A549 (cell line): ENCODE data around the gene LMNB1. TPM values are rescaled to one million over a fixed set of nuclear protein-coding genes. Genes with fewer than 3 reads are reported as not detected.
A peak's percentile ranks its signal among the peaks of the same experiment; 100 is the strongest.

Source experiments
- ATAC-seq, 2 experiments: fragments of 200-7000 bp in 1 of 2; fragments of >200 bp in 1 of 2; cut with Nextera tagmentation in 1 of 2; cut with Tn5 transposase in 1 of 2; 3 replicates each; pipeline versions ENCODE4 v1.8.0 to v1.9.1; 2018 to 2020; ENCODE audit warnings: mild to moderate bottlenecking in 1 of 2, moderate library complexity in 1 of 2
- CTCF ChIA-PET: fragments of 300-600 bp; sonication (Branson Sonifier 250); formaldehyde crosslinking; extraction: SDS; loops from one replicate; lab custom pipeline; 2021; ENCODE audit warnings: antibody characterized with exemption, inconsistent platforms; lab: Yijun Ruan, JAX
- POLR2A ChIA-PET: fragments of 350-600 bp; formaldehyde crosslinking; extraction: SDS; loops from one replicate; lab custom pipeline; 2021; ENCODE audit warnings: antibody characterized with exemption, inconsistent platforms; lab: Yijun Ruan, JAX
- DNase-seq, 2 experiments: peaks; one replicate each; pipeline versions ENCODE4 v3.0.0 to v3.0.0-alpha.2; 2011 to 2016; ENCODE audit warnings: low read depth in 1 of 2, low spot score in 1 of 2
- FAIRE-seq: peaks from 2 replicates; lab custom pipeline; 2011; peaks lifted over from hg19 to GRCh38; lab: Jason Lieb, UNC
- H3K27ac ChIP-seq, 2 experiments: fragments of >200 bp; sonication (Bioruptor Twin); formaldehyde crosslinking; 3 replicates each; pipeline ENCODE4 v1.5.1; 2016 to 2017
- H3K4me1 ChIP-seq: fragments of >200 bp; sonication (Bioruptor Twin); formaldehyde crosslinking; 3 replicates; pipeline ENCODE4 v1.6.1; 2016
- H3K4me2 ChIP-seq: fragments of >200 bp; sonication (Bioruptor Twin); formaldehyde crosslinking; 3 replicates; pipeline ENCODE4 v1.6.1; 2016
- H3K4me3 ChIP-seq: fragments of >200 bp; sonication (Bioruptor Twin); formaldehyde crosslinking; 3 replicates; pipeline ENCODE4 v1.5.1; 2016
- H3K9me3 ChIP-seq: fragments of >200 bp; sonication (Bioruptor Twin); formaldehyde crosslinking; 3 replicates; pipeline ENCODE4 v1.6.1; 2016
- BHLHE40 ChIP-seq: IDR thresholded peaks from 2 replicates; pipeline ENCODE4 v1.6.1; 2012; ENCODE audit warnings: low read depth, low read length, inconsistent platforms
- CBX2 ChIP-seq: fragments of 200-600 bp; sonication (generic); IDR thresholded peaks from 2 replicates; pipeline ENCODE4 v1.6.1; 2016; ENCODE audit warnings: low read depth, mild to moderate bottlenecking, borderline replicate concordance
- EHF ChIP-seq: fragments of 250-450 bp; sonication (Bioruptor Pico); IDR thresholded peaks from 2 replicates; pipeline ENCODE4 v1.5.0; 2020; ENCODE audit warnings: mild to moderate bottlenecking
- ESRRA ChIP-seq: fragments of 150-350 bp; IDR thresholded peaks from 2 replicates; pipeline ENCODE4 v1.6.1; 2014; ENCODE audit warnings: mild to moderate bottlenecking, low read length, borderline replicate concordance
- FOSL2 ChIP-seq, 2 experiments: fragments of 450-650 bp in 1 of 2; fragments of >200 bp in 1 of 2; sonication (Bioruptor Twin) in 1 of 2; formaldehyde crosslinking; IDR thresholded peaks; 2 replicates each; pipeline versions ENCODE4 v1.5.0 to v1.6.1; 2016 to 2020; ENCODE audit warnings: mild to moderate bottlenecking in 1 of 2, moderate library complexity in 1 of 2
- HDAC2 ChIP-seq: fragments of 200-600 bp; sonication (generic); IDR thresholded peaks from 2 replicates; pipeline ENCODE4 v1.6.1; 2016
- HOXB13 ChIP-seq: fragments of 250-450 bp; sonication (Bioruptor Pico); IDR thresholded peaks from 2 replicates; pipeline ENCODE4 v1.5.0; 2020; ENCODE audit warnings: low read depth, mild to moderate bottlenecking, moderate library complexity
- JUN ChIP-seq, 2 experiments: fragments of >200 bp; sonication (Bioruptor Twin); formaldehyde crosslinking; IDR thresholded peaks; 2 replicates in 1 of 2; 3 replicates in 1 of 2; pipeline ENCODE4 v1.6.1; 2016 to 2017
- JUNB ChIP-seq: fragments of >200 bp; sonication (Bioruptor Twin); formaldehyde crosslinking; IDR thresholded peaks from 2 replicates; pipeline ENCODE4 v1.6.1; 2016
- KDM5A ChIP-seq: fragments of 200-600 bp; sonication (generic); IDR thresholded peaks from 2 replicates; pipeline ENCODE4 v1.6.1; 2016; ENCODE audit warnings: antibody characterized with exemption, mild to moderate bottlenecking
- MYC ChIP-seq: IDR thresholded peaks from 2 replicates; pipeline ENCODE4 v1.6.1; 2012; ENCODE audit warnings: mild to moderate bottlenecking, inconsistent platforms, low read length, improper control_type of control experiment, borderline replicate concordance
- NR3C1 ChIP-seq: fragments of >200 bp; sonication (Bioruptor Twin); formaldehyde crosslinking; IDR thresholded peaks from 3 replicates; pipeline ENCODE4 v1.6.1; 2017
- POLR2AphosphoS2 ChIP-seq: conservative IDR thresholded peaks from 2 replicates; pipeline ENCODE4 v1.6.1; 2012; ENCODE audit warnings: low read length, improper control_type of control experiment, inconsistent platforms
- RAD21 ChIP-seq, 2 experiments: fragments of >200 bp in 1 of 2; sonication (Bioruptor Twin) in 1 of 2; formaldehyde crosslinking in 1 of 2; IDR thresholded peaks in 1 of 2; conservative IDR thresholded peaks in 1 of 2; 2 replicates in 1 of 2; 3 replicates in 1 of 2; pipeline ENCODE4 v1.6.1; 2012 to 2018; ENCODE audit warnings: inconsistent platforms in 1 of 2
- RFX5 ChIP-seq: fragments of 450-650 bp; IDR thresholded peaks from 2 replicates; pipeline ENCODE4 v1.7.1; 2014; ENCODE audit warnings: antibody characterized with exemption, mild to moderate bottlenecking, moderate library complexity
- RNF2 ChIP-seq: fragments of 200-600 bp; sonication (generic); IDR thresholded peaks from 2 replicates; pipeline ENCODE4 v1.6.1; 2016; ENCODE audit warnings: low read depth, mild to moderate bottlenecking, antibody characterized with exemption, moderate library complexity, borderline replicate concordance
- SMC3 ChIP-seq: fragments of >200 bp; sonication (Bioruptor Twin); formaldehyde crosslinking; IDR thresholded peaks from 3 replicates; pipeline ENCODE4 v1.6.1; 2018; ENCODE audit warnings: inconsistent platforms
- TFCP2L1 ChIP-seq: fragments of 250-450 bp; sonication (Bioruptor Pico); IDR thresholded peaks from 2 replicates; pipeline ENCODE4 v1.5.0; 2021; ENCODE audit warnings: mild to moderate bottlenecking
- WGBS: methylation state at CpG from one replicate; pipeline ENCODE4 v1.1.6; 2017; ENCODE audit errors: missing lambda C conversion rate; 5-methylcytosine and 5-hydroxymethylcytosine counted together
- polyA plus RNA-seq, 4 experiments: library from polyadenylated mRNA; depleted of rRNA in 3 of 4; stranded (reverse); fragments of >200 nt; fragmentation: RNase III in 1 of 4; extraction: RNeasy Plus Mini Kit Qiagen cat#74134 plus additional on column Dnase treatment in 1 of 4; gene quantifications; 2 replicates in 3 of 4; 3 replicates in 1 of 4; pipeline ENCODE4 v1.2.3, GENCODE V29; 2011 to 2017
- TF ChIP-seq, protein P1 (sequence below): fragments of 150-350 bp; IDR thresholded peaks from 2 replicates; pipeline ENCODE4 v1.6.1; 2014; ENCODE audit warnings: low read depth, mild to moderate bottlenecking, low read length
- TF ChIP-seq, protein P2 (sequence below): IDR thresholded peaks from 2 replicates; pipeline ENCODE4 v1.6.1; 2012
- TF ChIP-seq, protein P3 (sequence below): fragments of 250-450 bp; sonication (Bioruptor Pico); IDR thresholded peaks from 2 replicates; pipeline ENCODE4 v1.5.0; 2021; ENCODE audit warnings: mild to moderate bottlenecking, moderate library complexity, borderline replicate concordance
- TF ChIP-seq, protein P4 (sequence below): fragments of >200 bp; sonication (Bioruptor Twin); formaldehyde crosslinking; IDR thresholded peaks from 3 replicates; pipeline ENCODE4 v1.5.1; 2016

The LMNB1 gene
- polyA plus RNA-seq, 2 of the 4 experiments (the other 2 are of a cell fraction) = 45.9 to 55.6 TPM

DNA sequence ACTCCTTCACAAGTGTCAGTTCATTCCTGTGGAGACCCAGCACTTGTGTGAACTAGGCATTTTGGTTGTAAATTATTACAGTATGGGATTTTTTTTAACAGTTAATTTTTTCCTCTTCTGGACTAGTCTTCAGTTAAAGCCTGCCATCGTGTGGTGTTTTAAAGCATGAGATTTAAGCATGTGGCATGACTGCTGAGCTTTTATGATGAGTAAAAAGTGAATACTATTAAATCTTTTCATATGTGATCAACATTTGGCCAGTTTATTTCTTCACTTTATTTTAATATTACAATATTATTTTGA lies 25.0 kb downstream of the LMNB1 start (continued):
- no peak for TF ChIP-seq HDAC2
- no peak for TF ChIP-seq RFX5
- TF ChIP-seq, protein P1, sequence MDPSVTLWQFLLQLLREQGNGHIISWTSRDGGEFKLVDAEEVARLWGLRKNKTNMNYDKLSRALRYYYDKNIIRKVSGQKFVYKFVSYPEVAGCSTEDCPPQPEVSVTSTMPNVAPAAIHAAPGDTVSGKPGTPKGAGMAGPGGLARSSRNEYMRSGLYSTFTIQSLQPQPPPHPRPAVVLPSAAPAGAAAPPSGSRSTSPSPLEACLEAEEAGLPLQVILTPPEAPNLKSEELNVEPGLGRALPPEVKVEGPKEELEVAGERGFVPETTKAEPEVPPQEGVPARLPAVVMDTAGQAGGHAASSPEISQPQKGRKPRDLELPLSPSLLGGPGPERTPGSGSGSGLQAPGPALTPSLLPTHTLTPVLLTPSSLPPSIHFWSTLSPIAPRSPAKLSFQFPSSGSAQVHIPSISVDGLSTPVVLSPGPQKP = no peak
- TF ChIP-seq ESRRA = no peak
- TF ChIP-seq TFCP2L1 (CRISPR knock-in tag) = no peak
- no peak for TF ChIP-seq EHF
- no peak for TF ChIP-seq NR3C1
- TF ChIP-seq, protein P2, sequence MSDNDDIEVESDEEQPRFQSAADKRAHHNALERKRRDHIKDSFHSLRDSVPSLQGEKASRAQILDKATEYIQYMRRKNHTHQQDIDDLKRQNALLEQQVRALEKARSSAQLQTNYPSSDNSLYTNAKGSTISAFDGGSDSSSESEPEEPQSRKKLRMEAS = no peak
- TF ChIP-seq FOSL2 (IDR thresholded peaks at IDR 0.05) = no peak
- TF ChIP-seq FOSL2 (CRISPR knock-in tag; IDR thresholded peaks at IDR 0.05) = no peak
- TF ChIP-seq JUNB = no peak
- TF ChIP-seq RAD21 (conservative IDR thresholded peaks at IDR 0.05 in 1 of 2, IDR thresholded peaks at IDR 0.05 in 1 of 2) = peak; percentile 37 to 67
- no peak for TF ChIP-seq KDM5A
- TF ChIP-seq RNF2 = no peak
- no peak for TF ChIP-seq BHLHE40

DNA sequence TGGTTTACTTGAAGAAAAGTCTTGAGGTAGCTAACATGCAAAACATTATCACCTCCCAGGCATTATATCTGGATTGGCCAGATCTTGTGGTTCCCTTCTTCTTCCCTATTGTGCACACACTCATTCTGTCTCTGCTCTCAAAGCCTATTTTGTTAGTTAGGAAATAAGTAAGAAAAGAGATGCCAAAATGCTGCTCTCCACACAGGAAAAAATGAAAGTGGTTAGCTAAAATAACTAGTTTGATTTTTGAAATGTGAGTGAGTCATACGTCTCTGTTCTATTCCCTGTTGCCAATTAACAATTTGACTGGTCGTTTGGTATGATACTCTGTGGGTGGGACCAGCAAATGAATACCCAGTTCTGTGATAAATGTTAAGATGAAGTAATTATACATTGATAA lies 28.1 kb downstream of the LMNB1 start:
- ATAC-seq (no peak), FAIRE-seq (no peak), DNase-seq (no peak)
- H3K4me2 ChIP-seq = no peak overlapping the region
- CTCF ChIA-PET = interaction anchor here (1.0 to 2.6 kb wide), 5 partner anchors 16 to 204 kb away, joined by 3 to 17 read pairs (median 4); partner anchors contain the start of gene PHAX
- no peak overlapping the region for H3K4me3 ChIP-seq
- H3K9me3 ChIP-seq = no peaks in the 10 kb centered on the region
- POLR2A ChIA-PET = no interaction called here
- no peak overlapping the region for H3K27ac ChIP-seq
- 75% methylated on average over 2 of the region's 2 CpGs for WGBS
- peaks cover 19% of the 10 kb centered on the region for H3K4me1 ChIP-seq
- no peak for TF ChIP-seq ESRRA
- TF ChIP-seq FOSL2 (IDR thresholded peaks at IDR 0.05) = no peak
- peak; percentile 21; the same call in 1 of the 2 replicates for TF ChIP-seq FOSL2 (CRISPR knock-in tag; IDR thresholded peaks at IDR 0.05)
- TF ChIP-seq, protein P3, sequence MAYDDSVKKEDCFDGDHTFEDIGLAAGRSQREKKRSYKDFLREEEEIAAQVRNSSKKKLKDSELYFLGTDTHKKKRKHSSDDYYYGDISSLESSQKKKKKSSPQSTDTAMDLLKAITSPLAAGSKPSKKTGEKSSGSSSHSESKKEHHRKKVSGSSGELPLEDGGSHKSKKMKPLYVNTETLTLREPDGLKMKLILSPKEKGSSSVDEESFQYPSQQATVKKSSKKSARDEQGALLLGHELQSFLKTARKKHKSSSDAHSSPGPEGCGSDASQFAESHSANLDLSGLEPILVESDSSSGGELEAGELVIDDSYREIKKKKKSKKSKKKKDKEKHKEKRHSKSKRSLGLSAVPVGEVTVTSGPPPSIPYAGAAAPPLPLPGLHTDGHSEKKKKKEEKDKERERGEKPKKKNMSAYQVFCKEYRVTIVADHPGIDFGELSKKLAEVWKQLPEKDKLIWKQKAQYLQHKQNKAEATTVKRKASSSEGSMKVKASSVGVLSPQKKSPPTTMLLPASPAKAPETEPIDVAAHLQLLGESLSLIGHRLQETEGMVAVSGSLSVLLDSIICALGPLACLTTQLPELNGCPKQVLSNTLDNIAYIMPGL (CRISPR knock-in tag) = no peak
- TF ChIP-seq MYC = no peak
- no peak for TF ChIP-seq CBX2
- no peak for TF ChIP-seq RNF2
- no peak for TF ChIP-seq POLR2AphosphoS2

DNA sequence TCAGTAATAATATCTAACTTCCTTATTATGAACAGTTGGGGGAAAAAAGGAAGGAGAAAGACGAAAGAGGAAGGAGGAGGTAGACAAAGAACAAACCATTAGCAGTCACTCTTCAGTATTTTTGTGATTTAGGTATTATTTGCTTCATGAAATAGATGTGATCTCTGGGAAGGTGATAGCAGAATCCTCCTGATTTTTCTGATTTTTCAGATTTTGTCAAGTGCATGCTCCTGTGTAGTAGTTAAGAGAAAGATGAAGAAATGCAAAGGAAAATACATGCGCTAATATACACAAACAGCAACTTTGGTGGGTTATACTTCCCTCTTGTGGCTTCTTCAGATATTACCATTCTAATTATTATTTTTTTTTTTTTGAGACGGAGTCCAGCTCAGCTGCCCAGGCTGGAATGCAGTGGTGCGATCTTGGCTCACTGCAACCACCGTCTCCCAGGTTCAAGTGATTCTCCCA lies 31.6 kb downstream of the LMNB1 start:
- no peak overlapping the region for H3K4me3 ChIP-seq
- peaks cover 6% of the 10 kb centered on the region; the same call in 2 of the 3 replicates for H3K4me1 ChIP-seq
- no peak overlapping the region for H3K27ac ChIP-seq
- H3K9me3 ChIP-seq = no peaks in the 10 kb centered on the region
- no peak for FAIRE-seq
- ATAC-seq = peak; percentile 71 to 90; a peak in 4 of 6 replicates
- DNase-seq = peak; percentile 21 to 31
- ChIA-PET CTCF (interaction anchor here (0.7 to 2.6 kb wide), 7 partner anchors 12 to 238 kb away, joined by 3 to 9 read pairs (median 4); no protein-coding TSS in a partner anchor), POLR2A (interaction anchor here (0.7 kb wide), 1 partner anchor 175 kb away, joined by 3 read pairs; no protein-coding TSS in a partner anchor)
- WGBS = 60% methylated on average over 5 of the region's 5 CpGs
- TF ChIP-seq HOXB13 (no peak), SMC3 (peak; percentile 45; the same call in 1 of the 3 replicates), JUN (IDR thresholded peaks at IDR 0.05) (no peak), RAD21 (conservative IDR thresholded peaks at IDR 0.05 in 1 of 2, IDR thresholded peaks at IDR 0.05 in 1 of 2) (peak; percentile 42 to 48; a peak in 2 of 5 replicates)
- TF ChIP-seq, protein P4, sequence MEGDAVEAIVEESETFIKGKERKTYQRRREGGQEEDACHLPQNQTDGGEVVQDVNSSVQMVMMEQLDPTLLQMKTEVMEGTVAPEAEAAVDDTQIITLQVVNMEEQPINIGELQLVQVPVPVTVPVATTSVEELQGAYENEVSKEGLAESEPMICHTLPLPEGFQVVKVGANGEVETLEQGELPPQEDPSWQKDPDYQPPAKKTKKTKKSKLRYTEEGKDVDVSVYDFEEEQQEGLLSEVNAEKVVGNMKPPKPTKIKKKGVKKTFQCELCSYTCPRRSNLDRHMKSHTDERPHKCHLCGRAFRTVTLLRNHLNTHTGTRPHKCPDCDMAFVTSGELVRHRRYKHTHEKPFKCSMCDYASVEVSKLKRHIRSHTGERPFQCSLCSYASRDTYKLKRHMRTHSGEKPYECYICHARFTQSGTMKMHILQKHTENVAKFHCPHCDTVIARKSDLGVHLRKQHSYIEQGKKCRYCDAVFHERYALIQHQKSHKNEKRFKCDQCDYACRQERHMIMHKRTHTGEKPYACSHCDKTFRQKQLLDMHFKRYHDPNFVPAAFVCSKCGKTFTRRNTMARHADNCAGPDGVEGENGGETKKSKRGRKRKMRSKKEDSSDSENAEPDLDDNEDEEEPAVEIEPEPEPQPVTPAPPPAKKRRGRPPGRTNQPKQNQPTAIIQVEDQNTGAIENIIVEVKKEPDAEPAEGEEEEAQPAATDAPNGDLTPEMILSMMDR = peak; percentile 65
- H3K4me2 ChIP-seq = no peak overlapping the region
